Measurements from ENCODE around the gene ARHGEF28. TPM values are rescaled to one million over a fixed set of nuclear protein-coding genes. Genes with fewer than 3 reads are reported as not detected.

Gene ARHGEF28
- total and polyA plus RNA-seq, 2 of the 13 experiments (the other 11 are each of a cell fraction or from before 2014, with no cell fraction given): 17.4 to 34.1 TPM

GRCh38 chr5:73983644-73984043, 357.6 kb downstream of the ARHGEF28 start:
- Histone ChIP-seq H3K9me3 (ENCODE audit: low read length) (no peaks in the 10 kb centered on the region), H3K4me2 (ENCODE audit: low read depth, low read length) (no peak overlapping the region), H3K36me3 (replicated peaks in 1 of 2; ENCODE audit: control insufficient read depth in 1 of 2, insufficient read depth in 2 of 2, low read length in 2 of 2) (no peaks in the 10 kb centered on the region), H3K4me1 (ENCODE audit: insufficient read depth, low read length) (peaks cover 29% of the 10 kb centered on the region), H3K27me3 (ENCODE audit: control insufficient read depth in 1 of 2, insufficient read depth in 2 of 2, low read length in 2 of 2) (peaks cover 0 to 1% of the 10 kb centered on the region in 2 experiments; a peak in 2 of 5 replicates), H2AFZ (ENCODE audit: low read length) (no peak overlapping the region), H3K9ac (ENCODE audit: insufficient read depth, low read depth, low read length) (no peak overlapping the region), H3K79me2 (ENCODE audit: insufficient read depth, low read length) (no peaks in the 10 kb centered on the region), H3K4me3 (replicated peaks in 1 of 3; ENCODE audit: insufficient read depth in 1 of 3, low read depth in 2 of 3, low read length in 3 of 3) (no peak overlapping the region), H4K20me1 (ENCODE audit: insufficient read depth, low read length) (no peaks in the 10 kb centered on the region), H3K27ac (ENCODE audit: extremely low read length, insufficient read depth, low read length) (no peak overlapping the region)
- TF ChIP-seq HNF4G (IDR thresholded peaks at IDR 0.05; ENCODE audit: borderline replicate concordance, low read depth, low read length) (no peak), HNF4G (CRISPR knock-in tag; IDR thresholded peaks at IDR 0.05; ENCODE audit: borderline replicate concordance, low read depth) (no peak), ZBTB43 (CRISPR knock-in tag; conservative IDR thresholded peaks at IDR 0.05) (no peak)
- TF ChIP-seq, protein P1, sequence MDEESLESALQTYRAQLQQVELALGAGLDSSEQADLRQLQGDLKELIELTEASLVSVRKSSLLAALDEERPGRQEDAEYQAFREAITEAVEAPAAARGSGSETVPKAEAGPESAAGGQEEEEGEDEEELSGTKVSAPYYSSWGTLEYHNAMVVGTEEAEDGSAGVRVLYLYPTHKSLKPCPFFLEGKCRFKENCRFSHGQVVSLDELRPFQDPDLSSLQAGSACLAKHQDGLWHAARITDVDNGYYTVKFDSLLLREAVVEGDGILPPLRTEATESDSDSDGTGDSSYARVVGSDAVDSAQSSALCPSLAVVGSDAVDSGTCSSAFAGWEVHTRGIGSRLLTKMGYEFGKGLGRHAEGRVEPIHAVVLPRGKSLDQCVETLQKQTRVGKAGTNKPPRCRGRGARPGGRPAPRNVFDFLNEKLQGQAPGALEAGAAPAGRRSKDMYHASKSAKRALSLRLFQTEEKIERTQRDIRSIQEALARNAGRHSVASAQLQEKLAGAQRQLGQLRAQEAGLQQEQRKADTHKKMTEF (CRISPR knock-in tag; IDR thresholded peaks at IDR 0.05): no peak
- TF ChIP-seq, protein P2, sequence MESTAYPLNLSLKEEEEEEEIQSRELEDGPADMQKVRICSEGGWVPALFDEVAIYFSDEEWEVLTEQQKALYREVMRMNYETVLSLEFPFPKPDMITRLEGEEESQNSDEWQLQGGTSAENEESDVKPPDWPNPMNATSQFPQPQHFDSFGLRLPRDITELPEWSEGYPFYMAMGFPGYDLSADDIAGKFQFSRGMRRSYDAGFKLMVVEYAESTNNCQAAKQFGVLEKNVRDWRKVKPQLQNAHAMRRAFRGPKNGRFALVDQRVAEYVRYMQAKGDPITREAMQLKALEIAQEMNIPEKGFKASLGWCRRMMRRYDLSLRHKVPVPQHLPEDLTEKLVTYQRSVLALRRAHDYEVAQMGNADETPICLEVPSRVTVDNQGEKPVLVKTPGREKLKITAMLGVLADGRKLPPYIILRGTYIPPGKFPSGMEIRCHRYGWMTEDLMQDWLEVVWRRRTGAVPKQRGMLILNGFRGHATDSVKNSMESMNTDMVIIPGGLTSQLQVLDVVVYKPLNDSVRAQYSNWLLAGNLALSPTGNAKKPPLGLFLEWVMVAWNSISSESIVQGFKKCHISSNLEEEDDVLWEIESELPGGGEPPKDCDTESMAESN (CRISPR knock-in tag; conservative IDR thresholded peaks at IDR 0.05): no peak
- intact Hi-C loops (cut with micrococcal nuclease; ENCODE audit: unreplicated experiment) (no loop called here), in situ Hi-C loops (cut with HindIII; ENCODE audit: extremely low pct_ligation_motif_present, low pct_unique_long_range_greater_than_20kb) (no loop called here)
- CTCF ChIA-PET (ENCODE audit: low intra/inter-chr PET ratio, low total read pairs): no interaction called here
- ATAC-seq (no peak), FAIRE-seq (no peak), DNase-seq (ENCODE audit: low spot score) (no peak)
- 33% methylated on average over 1 of the region's 1 CpG for WGBS (ENCODE audit: low lambda C conversion rate)
- POLR2A ChIA-PET: no interaction called here
- BruUV-seq (replicated peaks): no TSS peak
